H1 (cell line): ENCODE results near the gene ZFAND6. TPM values are rescaled to one million over a fixed set of nuclear protein-coding genes. Genes with fewer than 3 reads are reported as not detected.

Source experiments
- CTCF ChIA-PET: fragments of 300-600 bp; sonication (Branson Sonifier 250); formaldehyde crosslinking; loops from one replicate; lab custom pipeline; 2021; ENCODE audit not compliant: partially characterized antibody; lab: Charles Lee
- POLR2A ChIA-PET: fragments of 300-600 bp; sonication (Branson Sonifier 250); formaldehyde crosslinking; loops from one replicate; lab custom pipeline; 2021; ENCODE audit warnings: inconsistent platforms; ENCODE audit not compliant: partially characterized antibody; lab: Charles Lee
- DNase-seq, 2 experiments: peaks; one replicate each; pipeline versions ENCODE4 v3.0.0 to v3.0.0-alpha.2; 2010 to 2022; ENCODE audit warnings: low spot score in 2 of 2, low read depth in 1 of 2, mixed read lengths in 1 of 2
- FAIRE-seq: peaks from 2 replicates; lab custom pipeline; 2011; peaks lifted over from hg19 to GRCh38; lab: Jason Lieb, UNC
- H2AFZ ChIP-seq: 2 replicates; pipeline ENCODE4 v1.8.1; 2012; ENCODE audit warnings: low read length, inconsistent platforms
- H2AK5ac ChIP-seq: 2 replicates; pipeline ENCODE4 v1.6.1; 2013; ENCODE audit warnings: low read depth, low read length
- H2BK120ac ChIP-seq: replicated peaks from 2 replicates; pipeline ENCODE3; 2013; ENCODE audit warnings: low read depth, low read length, inconsistent platforms
- H2BK12ac ChIP-seq: 2 replicates; pipeline ENCODE4 v1.6.1; 2013; ENCODE audit warnings: low read depth, low read length
- H2BK15ac ChIP-seq: 2 replicates; pipeline ENCODE4 v1.6.1; 2013; ENCODE audit warnings: low read length
- H2BK20ac ChIP-seq: 2 replicates; pipeline ENCODE4 v1.6.1; 2013; ENCODE audit warnings: low read length
- H2BK5ac ChIP-seq: 2 replicates; pipeline ENCODE4 v1.6.1; 2013; ENCODE audit warnings: low read depth, low read length
- H3K14ac ChIP-seq: 2 replicates; pipeline ENCODE4 v1.6.1; 2013; ENCODE audit warnings: inconsistent platforms; ENCODE audit not compliant: insufficient read length
- H3K18ac ChIP-seq: 2 replicates; pipeline ENCODE4 v1.6.1; 2013; ENCODE audit warnings: low read length; ENCODE audit errors: extremely low read depth
- H3K23ac ChIP-seq: 2 replicates; pipeline ENCODE4 v1.6.1; 2013; ENCODE audit warnings: inconsistent platforms; ENCODE audit not compliant: insufficient read length
- H3K23me2 ChIP-seq: 2 replicates; pipeline ENCODE4 v1.6.1; 2013; ENCODE audit warnings: low read depth, low read length
- H3K27ac ChIP-seq: 2 replicates; pipeline ENCODE4 v1.6.1; 2011; ENCODE audit warnings: low read depth, low read length, inconsistent platforms
- H3K27me3 ChIP-seq, 4 experiments: replicated peaks in 1 of 4; 1 replicate in 1 of 4; 2 replicates in 3 of 4; pipeline versions ENCODE4 v1.6.1 to v1.8.1; 2011 to 2013; ENCODE audit warnings: low read length in 3 of 4, mild to moderate bottlenecking in 3 of 4, inconsistent platforms in 2 of 4, mixed read lengths in 2 of 4, moderate library complexity in 1 of 4; ENCODE audit not compliant: control insufficient read depth in 3 of 4, insufficient read depth in 3 of 4; ENCODE audit errors: extremely low read depth in 1 of 4
- H3K36me3 ChIP-seq, 4 experiments: 2 replicates each; pipeline versions ENCODE4 v1.6.1 to v1.8.1; 2011 to 2013; ENCODE audit warnings: mild to moderate bottlenecking in 4 of 4, low read length in 3 of 4, moderate library complexity in 2 of 4, control low read depth in 1 of 4, inconsistent platforms in 1 of 4; ENCODE audit not compliant: insufficient read depth in 4 of 4, control insufficient read depth in 2 of 4
- H3K4ac ChIP-seq: replicated peaks from 2 replicates; pipeline ENCODE3; 2013; ENCODE audit warnings: low read length, low read depth, mixed read lengths, inconsistent platforms; ENCODE audit not compliant: insufficient read length
- H3K4me1 ChIP-seq, 4 experiments: replicated peaks in 1 of 4; 1 replicate in 1 of 4; 2 replicates in 3 of 4; pipeline versions ENCODE4 v1.6.1 to v1.8.1; 2011 to 2013; ENCODE audit warnings: low read length in 3 of 4, inconsistent platforms in 2 of 4, mixed read lengths in 1 of 4; ENCODE audit not compliant: insufficient read depth in 4 of 4, control insufficient read depth in 3 of 4
- H3K4me2 ChIP-seq, 2 experiments: 2 replicates each; pipeline versions ENCODE4 v1.6.1 to v1.8.1; 2011 to 2013; ENCODE audit warnings: low read depth in 2 of 2, low read length in 2 of 2, control low read depth in 1 of 2, inconsistent platforms in 1 of 2, mild to moderate bottlenecking in 1 of 2; ENCODE audit not compliant: insufficient read depth in 1 of 2
- H3K4me3 ChIP-seq, 4 experiments: fragments of 200-600, 300-600 bp in 1 of 4; sonication (generic), shearing (Covaris generic), sonication (Bioruptor Twin) in 1 of 4; 2 replicates each; pipeline versions ENCODE4 v1.5.1 to v1.8.1; 2011 to 2016; ENCODE audit warnings: low read length in 4 of 4, low read depth in 3 of 4, control low read depth in 2 of 4, inconsistent platforms in 2 of 4, mild to moderate bottlenecking in 2 of 4, mixed read lengths in 1 of 4, moderate library complexity in 1 of 4; ENCODE audit not compliant: insufficient read depth in 2 of 4; ENCODE audit errors: extremely low read depth in 1 of 4
- H3K56ac ChIP-seq: replicated peaks from 2 replicates; pipeline ENCODE3; 2013; ENCODE audit warnings: low read depth, mild to moderate bottlenecking, mixed read lengths, low read length, inconsistent platforms; ENCODE audit not compliant: insufficient read length
- H3K79me1 ChIP-seq: 2 replicates; pipeline ENCODE4 v1.6.1; 2013; ENCODE audit warnings: low read depth, low read length, control low read depth
- H3K79me2 ChIP-seq, 2 experiments: 2 replicates each; pipeline versions ENCODE4 v1.6.1 to v1.8.1; 2012 to 2013; ENCODE audit warnings: low read length in 2 of 2, mild to moderate bottlenecking in 2 of 2, inconsistent platforms in 1 of 2; ENCODE audit not compliant: insufficient read depth in 2 of 2, control insufficient read depth in 1 of 2
- H3K9ac ChIP-seq, 4 experiments: replicated peaks in 1 of 4; 1 replicate in 1 of 4; 2 replicates in 3 of 4; pipeline versions ENCODE4 v1.6.1 to v1.8.1; 2011 to 2013; ENCODE audit warnings: low read depth in 3 of 4, low read length in 3 of 4, control low read depth in 2 of 4, mild to moderate bottlenecking in 2 of 4, moderate library complexity in 2 of 4, inconsistent platforms in 1 of 4; ENCODE audit errors: extremely low read depth in 1 of 4
- H3K9me3 ChIP-seq, 2 experiments: 2 replicates each; pipeline versions ENCODE4 v1.6.1 to v1.8.1; 2012 to 2013; ENCODE audit warnings: mild to moderate bottlenecking in 2 of 2, moderate library complexity in 2 of 2, control low read depth in 1 of 2, inconsistent platforms in 1 of 2, low read depth in 1 of 2, low read length in 1 of 2, mixed read lengths in 1 of 2; ENCODE audit not compliant: insufficient read depth in 2 of 2
- H4K20me1 ChIP-seq, 2 experiments: replicated peaks in 1 of 2; 2 replicates each; pipeline versions ENCODE3 to v1.8.1; 2011 to 2013; ENCODE audit warnings: inconsistent platforms in 2 of 2, low read length in 2 of 2, mild to moderate bottlenecking in 1 of 2; ENCODE audit not compliant: insufficient read depth in 2 of 2, control insufficient read depth in 1 of 2
- H4K5ac ChIP-seq: 2 replicates; pipeline ENCODE4 v1.6.1; 2013; ENCODE audit warnings: low read length, low read depth, mixed read lengths, inconsistent platforms; ENCODE audit not compliant: insufficient read length
- H4K8ac ChIP-seq: 2 replicates; pipeline ENCODE4 v1.8.0; 2013; ENCODE audit warnings: mild to moderate bottlenecking, moderate library complexity, low read length, inconsistent platforms; ENCODE audit not compliant: insufficient read depth; ENCODE audit errors: extremely low read depth
- H4K91ac ChIP-seq: replicated peaks from 2 replicates; pipeline ENCODE3; 2013; ENCODE audit warnings: low read length, mixed read lengths, inconsistent platforms; ENCODE audit not compliant: insufficient read length
- BRCA1 ChIP-seq: IDR thresholded peaks from 2 replicates; pipeline ENCODE4 v1.6.1; 2012; ENCODE audit warnings: low read depth, low read length, improper control_type of control experiment
- CBX5 ChIP-seq: fragments of 300-800, 300-1000 bp; sonication (generic); IDR thresholded peaks from 2 replicates; pipeline ENCODE4 v1.7.1; 2016; ENCODE audit warnings: antibody characterized with exemption, low read length, low read depth
- FOSL1 ChIP-seq: IDR thresholded peaks from 2 replicates; pipeline ENCODE4 v1.6.1; 2011; ENCODE audit warnings: mild to moderate bottlenecking, low read depth, low read length, moderate library complexity; ENCODE audit not compliant: insufficient read depth
- JUND ChIP-seq: IDR thresholded peaks from 2 replicates; pipeline ENCODE4 v1.6.1; 2011; ENCODE audit warnings: mild to moderate bottlenecking, improper control_type of control experiment, low read length
- NANOG ChIP-seq: IDR thresholded peaks from 2 replicates; pipeline ENCODE4 v1.6.1; 2011; ENCODE audit warnings: low read length, low read depth, mild to moderate bottlenecking, inconsistent platforms; ENCODE audit not compliant: insufficient read depth, poor library complexity, severe bottlenecking
- POLR2A ChIP-seq, 2 experiments: IDR thresholded peaks; 1 replicate in 1 of 2; 2 replicates in 1 of 2; pipeline ENCODE4 v1.6.1; 2011; ENCODE audit warnings: low read depth in 2 of 2, low read length in 2 of 2, mild to moderate bottlenecking in 2 of 2; ENCODE audit errors: control extremely low read depth in 1 of 2
- SAP30 ChIP-seq: fragments of 300-600 bp; sonication (generic); IDR thresholded peaks from 2 replicates; pipeline ENCODE4 v1.7.1; 2012; ENCODE audit warnings: low read length, moderate library complexity, mild to moderate bottlenecking, inconsistent platforms; ENCODE audit not compliant: insufficient read depth, insufficient replicate concordance
- SP1 ChIP-seq: IDR thresholded peaks from 2 replicates; pipeline ENCODE4 v1.6.1; 2011; ENCODE audit warnings: low read depth, low read length
- SP2 ChIP-seq: IDR thresholded peaks from 2 replicates; pipeline ENCODE4 v1.6.1; 2012; ENCODE audit warnings: mild to moderate bottlenecking, low read length, inconsistent platforms
- SP4 ChIP-seq: IDR thresholded peaks from 2 replicates; pipeline ENCODE4 v1.6.1; 2012; ENCODE audit warnings: low read length, inconsistent platforms
- SRF ChIP-seq: IDR thresholded peaks from 2 replicates; pipeline ENCODE4 v1.6.1; 2011; ENCODE audit warnings: mild to moderate bottlenecking, low read depth, low read length, moderate library complexity
- TBP ChIP-seq: IDR thresholded peaks from 2 replicates; pipeline ENCODE4 v1.6.1; 2011; ENCODE audit warnings: low read depth, low read length, improper control_type of control experiment
- TCF12 ChIP-seq: IDR thresholded peaks from 2 replicates; pipeline ENCODE4 v1.6.1; 2011; ENCODE audit warnings: low read depth, mild to moderate bottlenecking, low read length
- polyA plus RNA-seq, 7 experiments: library from polyadenylated mRNA; depleted of rRNA in 3 of 7; stranded (reverse) in 5 of 7; unstranded in 2 of 7; fragments of >200 nt in 5 of 7; fragments of 200-250 nt in 2 of 7; gene quantifications; 1 replicate in 5 of 7; 2 replicates in 1 of 7; 4 replicates in 1 of 7; pipeline versions ENCODE4 v1.2.1 to v1.2.3, GENCODE V29; 2011 to 2013; ENCODE audit warnings: missing spikeins in 2 of 7, mixed read lengths in 2 of 7
- total RNA-seq: library from RNA; stranded (reverse); fragmentation: NEBNext Ultra II Directional; extraction: Animal tissue kit (Norgen Biotek cat#: 25700); gene quantifications from 2 replicates; pipeline ENCODE4 v1.2.1, GENCODE V29; 2021
- TF ChIP-seq, protein P1 (sequence below): IDR thresholded peaks from 2 replicates; pipeline ENCODE4 v1.6.1; 2012; ENCODE audit warnings: low read length, inconsistent platforms

The ZFAND6 gene
- total and polyA plus RNA-seq, 2 of the 8 experiments (the other 6 are each of a cell fraction or from before 2014, with no cell fraction given): 136 to 237 TPM

DNA sequence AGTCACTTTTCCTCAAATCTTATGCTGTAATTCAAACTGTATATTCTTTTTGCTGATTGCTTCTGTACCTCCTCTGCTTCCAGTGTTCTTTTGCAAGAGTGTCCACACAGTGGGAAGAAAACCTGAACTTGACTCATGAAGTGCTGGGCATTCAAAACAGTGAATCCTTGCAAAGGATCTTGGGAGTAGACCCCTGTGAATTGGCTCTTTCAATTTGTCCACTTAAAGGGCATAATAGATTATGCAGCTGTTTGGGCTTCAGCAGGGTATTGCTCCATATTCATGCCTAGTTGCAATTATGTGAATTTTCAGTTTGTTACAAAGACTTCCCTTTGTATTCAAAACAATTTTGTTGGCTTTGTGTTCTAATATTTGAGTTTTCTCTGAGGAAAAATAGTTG lies 11.4 kb downstream of the ZFAND6 start:
- no peaks in the 10 kb centered on the region for H3K27me3 ChIP-seq
- H3K36me3 ChIP-seq: no peaks in the 10 kb centered on the region
- peaks cover 6 to 8% of the 10 kb centered on the region in 2 experiments for H4K20me1 ChIP-seq
- no peak overlapping the region for H3K27ac ChIP-seq
- peaks cover 0 to 13% (median 5%) of the 10 kb centered on the region in 4 experiments; a peak in 6 of 7 replicates for H3K4me1 ChIP-seq
- no peak overlapping the region for H3K56ac ChIP-seq
- FAIRE-seq (no peak), DNase-seq (no peak)
- H3K23ac ChIP-seq: no peak overlapping the region
- H3K9me3 ChIP-seq: no peaks in the 10 kb centered on the region
- H3K4ac ChIP-seq: no peak overlapping the region
- H3K14ac ChIP-seq: no peak overlapping the region
- H2BK5ac ChIP-seq: no peak overlapping the region
- no peak overlapping the region for H2BK120ac ChIP-seq
- no peak overlapping the region for H2AFZ ChIP-seq
- peaks cover 35 to 100% of the 10 kb centered on the region in 2 experiments for H3K79me2 ChIP-seq
- no peak overlapping the region for H2BK15ac ChIP-seq
- no peak overlapping the region for H3K18ac ChIP-seq
- no peak overlapping the region for H4K5ac ChIP-seq
- H3K4me3 ChIP-seq: no peak overlapping the region
- CTCF ChIA-PET: interaction anchor here (0.6 to 1.4 kb wide), 2 partner anchors 102 to 160 kb away, joined by 3 to 4 read pairs; no protein-coding TSS in a partner anchor
- no peak overlapping the region for H4K91ac ChIP-seq
- no peak overlapping the region for H2AK5ac ChIP-seq
- no peaks in the 10 kb centered on the region for H3K23me2 ChIP-seq
- POLR2A ChIA-PET: interaction anchor here (1.8 to 3.2 kb wide), 2 partner anchors 11 to 14 kb away, joined by 4 to 11 read pairs; partner anchors contain the start of gene ZFAND6
- no peak overlapping the region for H3K4me2 ChIP-seq
- H3K9ac ChIP-seq: no peak overlapping the region
- H4K8ac ChIP-seq: no peak overlapping the region
- no peak overlapping the region for H2BK20ac ChIP-seq
- H3K79me1 ChIP-seq: no peaks in the 10 kb centered on the region
- no peak overlapping the region for H2BK12ac ChIP-seq
- TF ChIP-seq SP2 (no peak), NANOG (no peak), TCF12 (no peak), BRCA1 (no peak), SAP30 (no peak), JUND (no peak), SRF (no peak), SP4 (no peak), POLR2A (IDR thresholded peaks at IDR 0.05; ENCODE audit: control extremely low read depth in 1 of 2, low read depth in 2 of 2, low read length in 2 of 2) (no peak), SP1 (no peak), TBP (no peak), CBX5 (no peak), FOSL1 (no peak)
- TF ChIP-seq, protein P1, sequence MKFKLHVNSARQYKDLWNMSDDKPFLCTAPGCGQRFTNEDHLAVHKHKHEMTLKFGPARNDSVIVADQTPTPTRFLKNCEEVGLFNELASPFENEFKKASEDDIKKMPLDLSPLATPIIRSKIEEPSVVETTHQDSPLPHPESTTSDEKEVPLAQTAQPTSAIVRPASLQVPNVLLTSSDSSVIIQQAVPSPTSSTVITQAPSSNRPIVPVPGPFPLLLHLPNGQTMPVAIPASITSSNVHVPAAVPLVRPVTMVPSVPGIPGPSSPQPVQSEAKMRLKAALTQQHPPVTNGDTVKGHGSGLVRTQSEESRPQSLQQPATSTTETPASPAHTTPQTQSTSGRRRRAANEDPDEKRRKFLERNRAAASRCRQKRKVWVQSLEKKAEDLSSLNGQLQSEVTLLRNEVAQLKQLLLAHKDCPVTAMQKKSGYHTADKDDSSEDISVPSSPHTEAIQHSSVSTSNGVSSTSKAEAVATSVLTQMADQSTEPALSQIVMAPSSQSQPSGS: no peak
